Measurements from ENCODE around the gene POLR2C. TPM values are rescaled to one million over a fixed set of nuclear protein-coding genes. Genes with fewer than 3 reads are reported as not detected.

The POLR2C gene
- polyA plus RNA-seq, 3 donors, result 84.9 to 89.8 (median 88.0) TPM

DNA sequence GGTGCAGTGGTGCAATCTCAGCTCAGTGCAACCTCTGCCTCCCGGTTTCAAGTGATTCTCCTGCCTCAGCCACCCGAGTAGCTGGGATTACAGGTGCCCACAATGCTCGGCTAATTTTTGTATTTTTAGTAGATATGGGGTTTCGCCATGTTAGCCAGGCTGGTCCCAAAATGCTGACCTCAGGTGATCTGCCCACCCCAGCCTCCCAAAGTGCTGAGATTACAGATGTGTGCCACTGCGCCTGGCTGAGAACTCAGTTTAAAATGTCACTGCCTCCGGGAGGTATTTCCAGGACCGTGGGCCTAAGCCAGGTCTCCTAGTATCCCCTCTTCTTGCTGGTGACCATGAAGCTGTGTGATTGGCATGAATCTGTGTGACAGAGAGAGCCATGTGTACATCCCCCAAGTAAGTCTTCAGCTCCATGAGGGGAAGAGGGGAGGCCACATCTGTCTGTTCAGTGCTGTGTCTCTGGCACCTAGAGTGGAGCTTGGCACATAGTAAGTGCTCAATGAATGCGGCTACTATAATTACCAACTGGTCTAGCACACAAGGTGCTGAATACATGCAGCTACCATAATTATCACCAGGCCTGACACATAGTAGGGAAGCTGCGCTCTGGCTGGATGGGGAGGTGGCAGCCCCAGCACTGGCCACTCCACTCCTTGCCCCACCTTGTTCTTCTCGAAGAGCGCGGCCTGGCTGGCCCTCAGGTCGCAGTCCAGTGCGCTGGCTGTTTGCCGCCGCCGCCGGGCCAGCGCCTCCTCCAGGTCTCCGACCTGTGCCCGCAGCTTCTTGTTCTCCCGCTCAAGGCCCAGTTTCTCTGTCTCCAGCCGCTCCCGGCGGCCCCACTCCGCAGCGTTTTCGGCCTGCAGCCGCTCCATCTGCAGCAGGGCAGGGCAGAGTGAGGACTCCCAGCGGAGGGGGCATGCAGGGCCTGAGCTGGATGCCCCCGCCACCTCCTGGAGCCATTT is 55.2 kb downstream of the POLR2C start:
- no peak for DNase-seq (ENCODE audit: low read depth in 3 of 3, low spot score in 2 of 3)

DNA sequence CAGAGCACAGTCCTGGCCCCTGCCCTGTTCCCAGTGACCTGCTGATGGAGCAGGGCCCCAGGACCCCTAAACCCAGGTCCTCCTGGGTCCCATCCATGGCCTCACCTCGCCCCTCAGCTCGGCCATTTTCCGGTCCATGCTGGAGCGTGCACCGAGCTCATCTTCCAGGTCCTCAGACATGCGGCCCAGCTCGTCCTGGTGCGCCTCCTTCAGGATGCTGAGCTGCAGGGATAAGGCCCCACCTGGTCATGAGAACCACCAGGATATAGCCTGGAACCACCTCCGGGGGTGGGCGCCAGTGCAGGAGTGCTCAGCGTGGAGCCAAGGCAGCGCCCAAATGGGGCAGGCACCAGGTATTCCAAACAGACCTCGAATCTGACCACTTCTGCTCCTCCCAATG is 56.0 kb downstream of the POLR2C start:
- no peak for DNase-seq (ENCODE audit: low read depth in 3 of 3, low spot score in 2 of 3)

DNA sequence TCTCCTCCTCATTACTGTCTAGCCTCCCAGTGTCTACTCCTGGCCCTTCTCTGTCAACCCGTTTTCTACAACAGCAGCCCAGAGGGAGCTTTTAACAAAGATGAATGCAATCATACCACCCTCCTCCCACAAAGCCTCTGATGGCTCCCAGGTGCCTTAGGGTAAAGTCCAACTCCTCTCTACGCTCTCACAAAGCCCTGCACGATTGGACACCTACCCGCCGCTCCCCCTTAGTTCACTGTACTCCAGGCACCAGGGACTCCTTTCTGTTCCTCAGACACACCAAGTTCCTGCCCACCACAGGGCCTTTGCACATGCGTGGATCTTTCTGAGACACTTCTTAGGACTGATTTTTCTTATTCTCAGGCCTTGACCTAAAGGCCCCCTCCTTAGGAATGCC is 56.4 kb downstream of the POLR2C start:
- no peak for DNase-seq (ENCODE audit: low read depth in 3 of 3, low spot score in 2 of 3)

DNA sequence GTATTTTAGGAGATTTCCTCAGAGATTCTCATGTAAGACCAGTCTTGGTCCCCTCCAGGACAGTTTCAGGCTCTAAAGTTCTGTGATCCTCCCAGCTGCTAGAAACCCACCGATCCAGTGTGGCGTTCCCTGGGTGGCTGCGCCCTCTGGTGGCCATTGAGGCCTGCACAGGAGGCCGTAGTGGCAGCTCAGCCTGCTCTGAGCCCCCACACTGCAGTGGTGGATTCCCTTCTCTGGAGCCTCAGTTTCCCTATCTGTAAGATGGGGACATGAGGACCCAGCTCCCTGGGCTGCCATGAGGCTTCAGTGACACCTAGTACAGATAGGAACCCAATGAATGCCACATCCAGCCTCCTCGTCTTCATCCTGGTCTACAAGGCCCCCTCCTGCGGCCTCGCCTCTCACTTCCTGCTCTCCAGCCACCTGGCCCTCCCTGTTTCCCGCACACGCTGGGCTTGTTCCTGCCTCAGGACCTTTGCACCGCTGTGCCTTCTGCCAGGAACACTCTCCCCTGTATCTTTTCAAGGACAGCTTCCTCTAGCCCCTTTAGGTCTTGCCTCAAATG is 57.4 kb downstream of the POLR2C start:
- DNase-seq (ENCODE audit: low read depth in 3 of 3, low spot score in 2 of 3), result no peak

Other genes with a start within 250 kb of the POLR2C start
- 10 to 100 TPM; 76.7 to 82.2 (median 78.3) TPM for gene ARL2BP, start 217.4 kb upstream of the POLR2C start, polyA plus RNA-seq (ENCODE audit: insufficient read length in 3 of 3)
- gene PLLP, start 178.0 kb upstream of the POLR2C start, polyA plus RNA-seq (ENCODE audit: insufficient read length in 3 of 3), result 10 to 100 TPM; 16.1 to 21.1 (median 20.4) TPM
- under 1 TPM; 0.06 to 0.10 (median 0.07) TPM for gene CCL22, start 103.9 kb upstream of the POLR2C start, polyA plus RNA-seq (ENCODE audit: insufficient read length in 3 of 3)
- gene CX3CL1, start 90.2 kb upstream of the POLR2C start, polyA plus RNA-seq (ENCODE audit: insufficient read length in 3 of 3), result 10 to 100 TPM; 25.7 to 34.3 (median 30.1) TPM
- gene CCL17, start 57.9 kb upstream of the POLR2C start, polyA plus RNA-seq (ENCODE audit: insufficient read length in 3 of 3), result not detected
- 100 to 1,000 TPM in 2 of 3 donors, 10 to 100 TPM in 1; 96.5 to 105 (median 103) TPM for gene CIAPIN1, start 15.3 kb upstream of the POLR2C start, polyA plus RNA-seq (ENCODE audit: insufficient read length in 3 of 3)
- gene COQ9, start 15.2 kb upstream of the POLR2C start, polyA plus RNA-seq (ENCODE audit: insufficient read length in 3 of 3), result 100 to 1,000 TPM in 2 of 3 donors, 10 to 100 TPM in 1; 97.3 to 101 (median 100) TPM
- gene DOK4, start 23.8 kb downstream of the POLR2C start, polyA plus RNA-seq (ENCODE audit: insufficient read length in 3 of 3), result 10 to 100 TPM; 27.4 to 35.1 (median 32.3) TPM
- 10 to 100 TPM; 12.0 to 17.7 (median 14.3) TPM for gene CCDC102A, start 73.9 kb downstream of the POLR2C start, polyA plus RNA-seq (ENCODE audit: insufficient read length in 3 of 3)
- gene ADGRG5, start 80.0 kb downstream of the POLR2C start, polyA plus RNA-seq (ENCODE audit: insufficient read length in 3 of 3), result 1 to 10 TPM in 2 of 3 donors, under 1 TPM in 1; 0.87 to 1.2 (median 1.1) TPM
- gene ADGRG1, start 166.0 kb downstream of the POLR2C start, polyA plus RNA-seq (ENCODE audit: insufficient read length in 3 of 3), result 10 to 100 TPM; 68.7 to 76.1 (median 75.6) TPM
- under 1 TPM in 2 of 3 donors, not detected in 1; 0.08 to 0.16 TPM for gene ADGRG3, start 205.6 kb downstream of the POLR2C start, polyA plus RNA-seq (ENCODE audit: insufficient read length in 3 of 3)
- gene DRC7, start 232.1 kb downstream of the POLR2C start, polyA plus RNA-seq (ENCODE audit: insufficient read length in 3 of 3), result 1 to 10 TPM; 2.3 to 3.9 (median 2.8) TPM